VCaP (cell line): Measurements from ENCODE around the gene PPFIBP1.

Source experiments
- H3K27ac ChIP-seq: fragments of 450-650 bp; 2 replicates; pipeline ENCODE4 v1.5.1; 2017
- CTCF ChIP-seq: fragments of 450-650 bp; conservative IDR thresholded peaks from 2 replicates; pipeline ENCODE4 v1.5.1; 2017; ENCODE audit warnings: mild to moderate bottlenecking, moderate library complexity

The PPFIBP1 gene

GRCh38 chr12:27523642-27524493, at the start of gene PPFIBP1:
Gene PPFIBP1, plus strand, starts transcription at chr12:27524206. Its CDS starts 109,191 bp downstream, at chr12:27633397.
- TF ChIP-seq CTCF: peak; percentile 60
- peak within 1 kb of the TSS; percentile 93 for H3K27ac ChIP-seq

- no peak overlapping the region for H3K27ac ChIP-seq
- no peak for TF ChIP-seq CTCF
Observed at GRCh38 chr12:27474344-27474743, 49.7 kb upstream of the PPFIBP1 start.

GRCh38 chr12:27477049-27477448, 47.0 kb upstream of the PPFIBP1 start:
- no peak overlapping the region for H3K27ac ChIP-seq
- TF ChIP-seq CTCF: no peak

- TF ChIP-seq CTCF: no peak
- no peak overlapping the region for H3K27ac ChIP-seq
Observed at GRCh38 chr12:27478949-27479348, 45.1 kb upstream of the PPFIBP1 start.

GRCh38 chr12:27480016-27480415, 44.0 kb upstream of the PPFIBP1 start:
- no peak for TF ChIP-seq CTCF

GRCh38 chr12:27486961-27487360, 37.0 kb upstream of the PPFIBP1 start:
- no peak overlapping the region for H3K27ac ChIP-seq
- no peak for TF ChIP-seq CTCF

More at GRCh38 chr12:27480016-27480415, 44.0 kb upstream of the PPFIBP1 start:
- no peak overlapping the region for H3K27ac ChIP-seq

GRCh38 chr12:27488479-27488878, 35.5 kb upstream of the PPFIBP1 start:
- no peak for TF ChIP-seq CTCF
- H3K27ac ChIP-seq: no peak overlapping the region
